ENCODE measurements around the gene SLC22A17.

DNA sequence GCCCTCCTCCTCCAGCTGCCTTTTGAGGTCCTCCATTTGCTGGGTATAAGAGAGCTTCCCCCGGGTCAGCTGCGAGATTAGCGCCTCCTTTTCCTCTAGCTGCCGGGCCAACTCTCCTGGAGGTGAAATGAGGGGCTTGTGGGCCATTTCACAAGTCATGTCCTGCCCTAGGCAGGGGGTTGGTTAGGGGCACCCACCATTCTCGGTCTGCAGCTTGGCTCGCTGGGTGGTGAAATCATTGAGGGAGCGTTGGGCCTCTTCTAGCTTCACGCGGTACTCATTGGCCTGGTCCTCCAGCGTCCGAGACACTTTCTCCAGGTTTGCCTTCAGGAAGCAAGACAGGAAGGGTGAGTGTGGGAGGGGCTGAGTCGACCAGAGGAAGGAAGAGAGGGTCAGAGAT, 36.7 kb upstream of the SLC22A17 start:
- TF ChIP-seq, protein P1, sequence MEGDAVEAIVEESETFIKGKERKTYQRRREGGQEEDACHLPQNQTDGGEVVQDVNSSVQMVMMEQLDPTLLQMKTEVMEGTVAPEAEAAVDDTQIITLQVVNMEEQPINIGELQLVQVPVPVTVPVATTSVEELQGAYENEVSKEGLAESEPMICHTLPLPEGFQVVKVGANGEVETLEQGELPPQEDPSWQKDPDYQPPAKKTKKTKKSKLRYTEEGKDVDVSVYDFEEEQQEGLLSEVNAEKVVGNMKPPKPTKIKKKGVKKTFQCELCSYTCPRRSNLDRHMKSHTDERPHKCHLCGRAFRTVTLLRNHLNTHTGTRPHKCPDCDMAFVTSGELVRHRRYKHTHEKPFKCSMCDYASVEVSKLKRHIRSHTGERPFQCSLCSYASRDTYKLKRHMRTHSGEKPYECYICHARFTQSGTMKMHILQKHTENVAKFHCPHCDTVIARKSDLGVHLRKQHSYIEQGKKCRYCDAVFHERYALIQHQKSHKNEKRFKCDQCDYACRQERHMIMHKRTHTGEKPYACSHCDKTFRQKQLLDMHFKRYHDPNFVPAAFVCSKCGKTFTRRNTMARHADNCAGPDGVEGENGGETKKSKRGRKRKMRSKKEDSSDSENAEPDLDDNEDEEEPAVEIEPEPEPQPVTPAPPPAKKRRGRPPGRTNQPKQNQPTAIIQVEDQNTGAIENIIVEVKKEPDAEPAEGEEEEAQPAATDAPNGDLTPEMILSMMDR (IDR thresholded peaks at IDR 0.05) = no peak
- no peak for TF ChIP-seq POLR2A (IDR thresholded peaks at IDR 0.05)
